Limb (tissue), 2 donors: Measurements from ENCODE around the gene PAPSS1.
A peak's percentile ranks its signal among the peaks of the same experiment; 100 is the strongest.
"Not testable (repeated sequence)": the region's sequence is repeated elsewhere in the genome, so short reads cannot be mapped to it uniquely, and the experiment has no call there.

Experiments
- DNase-seq, 2 donors: peaks; one replicate each; pipeline ENCODE4 v3.0.0-alpha.2; 2016; ENCODE audit errors: extremely low spot score in 2 of 2

Gene PAPSS1

GRCh38 chr4:107689912-107690587, 30.0 kb downstream of the PAPSS1 start:
- no peak for DNase-seq

GRCh38 chr4:107688421-107688820, 31.6 kb downstream of the PAPSS1 start:
- DNase-seq: no peak

GRCh38 chr4:107685740-107686139, 34.3 kb downstream of the PAPSS1 start:
- no peak for DNase-seq

- no peak for DNase-seq
These were observed 36.2 kb downstream of the PAPSS1 start for GRCh38 chr4:107683873-107684272.

GRCh38 chr4:107682306-107682705, 37.7 kb downstream of the PAPSS1 start:
- DNase-seq: no peak

GRCh38 chr4:107669068-107669467, 51.0 kb downstream of the PAPSS1 start:
- DNase-seq: no peak

GRCh38 chr4:107666134-107666533, 53.9 kb downstream of the PAPSS1 start:
- peak in 1 of 2 donors; percentile 70 for DNase-seq

- DNase-seq: no peak
These were observed 55.0 kb downstream of the PAPSS1 start for GRCh38 chr4:107665001-107665400.

GRCh38 chr4:107658400-107659336, 61.4 kb downstream of the PAPSS1 start:
- no peak for DNase-seq

GRCh38 chr4:107655289-107655688, 64.7 kb downstream of the PAPSS1 start:
- no peak for DNase-seq

- DNase-seq: no peak
These were observed 65.3 kb downstream of the PAPSS1 start for GRCh38 chr4:107654694-107655093.

GRCh38 chr4:107651408-107651807, 68.6 kb downstream of the PAPSS1 start:
- DNase-seq: not testable (repeated sequence)

- DNase-seq: no peak
These were observed 69.8 kb downstream of the PAPSS1 start for GRCh38 chr4:107650251-107650650.

- no peak for DNase-seq
These were observed 71.6 kb downstream of the PAPSS1 start for GRCh38 chr4:107648178-107648991.

GRCh38 chr4:107647591-107647990, 72.4 kb downstream of the PAPSS1 start:
- no peak for DNase-seq

- no peak for DNase-seq
These were observed 74.4 kb downstream of the PAPSS1 start for GRCh38 chr4:107645604-107646003.

- DNase-seq: no peak
These were observed 77.0 kb downstream of the PAPSS1 start for GRCh38 chr4:107643021-107643420.

GRCh38 chr4:107640878-107641277, 79.2 kb downstream of the PAPSS1 start:
- DNase-seq: no peak

- peak in 1 of 2 donors; percentile 23 for DNase-seq
These were observed 79.8 kb downstream of the PAPSS1 start for GRCh38 chr4:107640197-107640596.

GRCh38 chr4:107635735-107636134, 84.3 kb downstream of the PAPSS1 start:
- no peak for DNase-seq

- no peak for DNase-seq
These were observed 88.5 kb downstream of the PAPSS1 start for GRCh38 chr4:107631560-107631959.
